ENCODE measurements around the gene GPR37L1.

The GPR37L1 gene

DNA sequence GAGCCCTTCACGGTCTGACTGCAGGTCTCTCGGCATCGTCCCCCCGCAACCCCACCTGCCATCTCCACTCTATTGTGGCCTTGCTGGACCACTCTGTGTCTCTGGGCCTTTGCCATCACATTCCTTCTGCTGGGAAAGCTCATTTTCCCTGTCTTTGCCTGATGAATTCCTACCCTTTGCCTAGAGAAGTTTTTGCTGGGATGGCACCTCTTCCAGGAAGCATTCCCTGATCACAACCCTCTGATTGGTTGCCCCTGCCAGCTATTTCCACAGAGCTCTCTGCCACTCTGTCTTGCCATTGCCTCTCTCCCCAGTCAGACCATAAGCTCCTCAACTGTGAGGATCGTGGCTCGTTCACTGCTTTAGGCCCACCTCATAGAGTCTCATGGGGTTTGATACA lies 28.9 kb upstream of the GPR37L1 start:
- TF ChIP-seq, protein P1, sequence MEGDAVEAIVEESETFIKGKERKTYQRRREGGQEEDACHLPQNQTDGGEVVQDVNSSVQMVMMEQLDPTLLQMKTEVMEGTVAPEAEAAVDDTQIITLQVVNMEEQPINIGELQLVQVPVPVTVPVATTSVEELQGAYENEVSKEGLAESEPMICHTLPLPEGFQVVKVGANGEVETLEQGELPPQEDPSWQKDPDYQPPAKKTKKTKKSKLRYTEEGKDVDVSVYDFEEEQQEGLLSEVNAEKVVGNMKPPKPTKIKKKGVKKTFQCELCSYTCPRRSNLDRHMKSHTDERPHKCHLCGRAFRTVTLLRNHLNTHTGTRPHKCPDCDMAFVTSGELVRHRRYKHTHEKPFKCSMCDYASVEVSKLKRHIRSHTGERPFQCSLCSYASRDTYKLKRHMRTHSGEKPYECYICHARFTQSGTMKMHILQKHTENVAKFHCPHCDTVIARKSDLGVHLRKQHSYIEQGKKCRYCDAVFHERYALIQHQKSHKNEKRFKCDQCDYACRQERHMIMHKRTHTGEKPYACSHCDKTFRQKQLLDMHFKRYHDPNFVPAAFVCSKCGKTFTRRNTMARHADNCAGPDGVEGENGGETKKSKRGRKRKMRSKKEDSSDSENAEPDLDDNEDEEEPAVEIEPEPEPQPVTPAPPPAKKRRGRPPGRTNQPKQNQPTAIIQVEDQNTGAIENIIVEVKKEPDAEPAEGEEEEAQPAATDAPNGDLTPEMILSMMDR (IDR thresholded peaks at IDR 0.05; ENCODE audit: borderline replicate concordance, insufficient read depth, low read depth, low read length) = no peak

DNA sequence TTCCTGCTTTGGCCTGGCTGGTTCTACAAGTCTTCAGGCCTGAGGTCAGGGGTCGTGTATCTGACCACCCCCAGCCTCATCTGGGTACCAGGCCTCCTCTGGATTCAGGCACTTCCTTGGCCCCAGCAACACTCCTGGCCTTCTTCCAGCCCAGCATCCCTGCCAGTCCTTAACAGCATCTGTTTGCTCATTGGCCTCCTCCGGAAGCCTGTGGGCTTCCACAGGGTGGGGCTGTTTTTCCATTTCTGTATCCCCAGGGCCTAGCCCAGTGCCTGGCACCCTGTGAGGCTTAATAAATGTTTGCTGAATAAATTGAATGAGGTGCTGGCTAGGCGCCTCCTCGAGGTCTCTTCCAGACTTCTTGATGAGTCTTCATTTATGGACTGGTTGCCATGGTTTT lies 21.5 kb upstream of the GPR37L1 start:
- no peak overlapping the region for H3K4me3 ChIP-seq (ENCODE audit: low read depth, low read length)
- TF ChIP-seq, protein P1 (IDR thresholded peaks at IDR 0.05; ENCODE audit: borderline replicate concordance, insufficient read depth, low read depth, low read length) = no peak

More for the DNA sequence above, 28.9 kb upstream of the GPR37L1 start:
- H3K4me3 ChIP-seq (ENCODE audit: low read depth, low read length) = no peak overlapping the region

DNA sequence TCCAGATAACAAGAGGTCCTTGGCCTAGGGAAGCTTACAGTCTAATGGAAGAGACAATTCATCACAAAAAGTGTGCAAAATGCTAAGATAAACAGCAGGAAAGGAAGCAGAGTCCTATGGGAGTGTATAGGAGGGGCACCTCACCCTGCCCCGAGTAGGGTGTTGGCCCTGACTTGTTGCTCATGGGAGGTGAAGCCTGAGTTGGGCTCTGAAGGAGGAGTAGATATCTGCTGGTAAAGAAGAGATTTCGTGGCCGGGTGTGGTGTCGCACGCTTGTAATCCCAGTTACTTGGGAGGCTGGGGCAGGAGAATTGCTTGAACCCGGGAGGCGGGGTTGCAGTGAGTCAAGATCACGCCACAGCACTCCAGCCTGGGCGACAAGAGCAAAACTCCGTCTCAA lies 18.6 kb upstream of the GPR37L1 start:
- H3K4me3 ChIP-seq (ENCODE audit: low read depth, low read length) = no peak overlapping the region
- TF ChIP-seq, protein P1 (IDR thresholded peaks at IDR 0.05; ENCODE audit: borderline replicate concordance, insufficient read depth, low read depth, low read length) = no peak

DNA sequence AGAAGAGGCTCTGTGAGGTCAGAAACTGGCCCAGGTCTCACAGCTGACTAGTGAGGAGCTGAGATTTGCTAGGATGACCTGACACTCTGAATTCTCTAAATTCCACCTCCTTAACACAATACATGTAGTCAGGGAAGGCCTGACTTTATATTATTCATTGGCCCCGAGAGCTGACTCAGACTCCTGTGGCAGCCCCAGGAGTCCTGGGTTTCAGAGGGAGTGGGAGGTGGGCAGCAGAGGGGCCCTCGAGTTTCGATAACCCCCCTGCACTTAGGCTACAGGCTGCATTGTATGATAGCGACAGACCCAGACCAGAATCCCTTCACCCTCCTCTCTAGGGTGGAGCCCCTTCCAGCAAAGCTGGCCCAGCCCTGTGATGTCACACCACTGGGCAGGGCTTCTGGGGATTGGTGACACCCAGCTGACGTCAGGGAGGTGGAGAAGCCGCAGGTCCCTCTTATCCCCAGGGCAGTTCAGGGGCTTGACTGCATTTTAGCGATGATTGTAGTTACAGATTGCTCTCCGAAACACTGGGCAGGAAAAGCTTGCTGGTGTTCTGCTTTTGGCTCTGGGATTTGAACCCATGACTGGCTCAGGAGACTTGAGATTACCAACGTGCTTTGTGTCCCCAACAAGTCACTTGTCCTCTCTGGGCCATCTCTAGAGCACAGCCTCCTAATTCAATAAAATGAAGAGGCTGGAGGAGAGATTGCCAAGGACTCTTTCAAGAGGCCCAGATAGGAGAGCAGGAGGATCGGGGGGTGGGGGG lies 17.0 kb upstream of the GPR37L1 start:
- TF ChIP-seq, protein P1 (IDR thresholded peaks at IDR 0.05; ENCODE audit: borderline replicate concordance, insufficient read depth, low read depth, low read length) = no peak
- no peak overlapping the region for H3K4me3 ChIP-seq (ENCODE audit: low read depth, low read length)

DNA sequence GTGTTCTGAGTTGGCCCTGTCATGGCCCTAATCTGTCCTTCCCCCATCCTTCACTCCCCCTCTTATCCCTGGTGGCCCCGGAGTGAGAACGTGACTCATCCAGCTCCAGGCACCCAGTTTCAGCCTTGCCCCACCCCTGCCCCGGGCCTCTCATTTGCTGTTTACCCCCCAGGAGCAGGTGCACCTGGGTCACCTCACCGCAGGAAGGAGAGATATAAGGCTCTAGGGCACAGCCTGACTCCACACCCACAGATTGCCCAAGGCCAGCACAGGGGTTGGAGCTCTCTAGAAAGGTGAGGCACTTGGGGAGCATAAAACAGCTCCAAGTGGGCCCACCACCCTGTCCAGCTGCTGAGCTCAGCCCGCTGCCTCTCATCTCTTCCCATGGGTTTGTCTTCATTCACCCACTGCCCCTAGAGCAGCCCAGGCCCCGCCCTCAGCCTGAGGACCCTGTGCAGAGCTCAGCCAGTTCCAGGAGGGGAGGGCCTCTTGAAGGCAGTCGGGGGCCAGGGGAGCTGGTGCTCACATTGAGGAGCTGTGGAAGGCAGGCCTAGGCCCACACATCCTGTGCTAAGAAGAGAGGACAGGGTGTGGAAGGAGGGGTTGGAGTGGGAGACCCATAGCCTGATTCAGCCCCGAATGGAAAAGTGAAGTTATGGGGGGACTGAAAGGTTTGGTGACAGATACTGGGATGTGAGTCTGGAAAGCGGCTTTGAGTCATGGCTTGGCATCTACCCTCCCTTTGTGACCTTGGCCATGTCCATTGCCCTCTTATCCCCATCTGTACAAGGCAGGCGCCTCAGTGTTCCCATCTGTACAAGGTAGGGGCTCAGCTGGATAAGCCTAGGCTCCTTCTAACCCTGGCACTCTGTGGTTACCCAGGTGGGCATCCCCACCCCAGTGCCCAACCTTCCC lies 16.1 kb upstream of the GPR37L1 start:
- no peak overlapping the region for H3K4me3 ChIP-seq (ENCODE audit: low read depth, low read length)
- TF ChIP-seq, protein P1 (IDR thresholded peaks at IDR 0.05; ENCODE audit: borderline replicate concordance, insufficient read depth, low read depth, low read length) = no peak

DNA sequence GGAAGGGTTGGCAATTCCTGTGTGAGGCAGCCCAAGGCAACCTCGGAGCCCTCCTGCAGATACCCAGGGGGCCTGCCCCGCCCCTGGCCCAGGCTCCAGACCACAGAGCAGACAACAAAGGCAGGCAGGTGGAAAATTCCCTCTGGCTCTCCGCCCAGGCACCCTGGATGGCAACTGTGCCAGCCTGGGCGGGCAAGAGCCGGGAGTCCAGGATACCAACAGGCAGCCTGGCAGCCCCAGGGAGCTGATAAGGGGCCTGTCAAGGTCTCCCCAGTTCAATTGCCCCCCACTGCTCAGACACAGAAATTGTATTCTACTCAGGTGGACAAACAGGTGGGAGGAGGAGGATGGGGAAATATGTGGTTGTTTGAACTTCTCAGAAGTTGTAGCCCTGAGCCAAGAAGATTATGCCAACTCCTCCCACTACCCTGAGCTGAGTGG lies 15.4 kb upstream of the GPR37L1 start:
- TF ChIP-seq, protein P1 (IDR thresholded peaks at IDR 0.05; ENCODE audit: borderline replicate concordance, insufficient read depth, low read depth, low read length) = no peak
- H3K4me3 ChIP-seq (ENCODE audit: low read depth, low read length) = no peak overlapping the region
